ENCODE data around the gene MRPL40. TPM values are rescaled to one million over a fixed set of nuclear protein-coding genes. Genes with fewer than 3 reads are reported as not detected.

MRPL40 gene
- total and polyA plus RNA-seq, 2 of the 13 experiments (the other 11 are each of a cell fraction or from before 2014, with no cell fraction given) = 42.7 to 79.7 TPM

DNA sequence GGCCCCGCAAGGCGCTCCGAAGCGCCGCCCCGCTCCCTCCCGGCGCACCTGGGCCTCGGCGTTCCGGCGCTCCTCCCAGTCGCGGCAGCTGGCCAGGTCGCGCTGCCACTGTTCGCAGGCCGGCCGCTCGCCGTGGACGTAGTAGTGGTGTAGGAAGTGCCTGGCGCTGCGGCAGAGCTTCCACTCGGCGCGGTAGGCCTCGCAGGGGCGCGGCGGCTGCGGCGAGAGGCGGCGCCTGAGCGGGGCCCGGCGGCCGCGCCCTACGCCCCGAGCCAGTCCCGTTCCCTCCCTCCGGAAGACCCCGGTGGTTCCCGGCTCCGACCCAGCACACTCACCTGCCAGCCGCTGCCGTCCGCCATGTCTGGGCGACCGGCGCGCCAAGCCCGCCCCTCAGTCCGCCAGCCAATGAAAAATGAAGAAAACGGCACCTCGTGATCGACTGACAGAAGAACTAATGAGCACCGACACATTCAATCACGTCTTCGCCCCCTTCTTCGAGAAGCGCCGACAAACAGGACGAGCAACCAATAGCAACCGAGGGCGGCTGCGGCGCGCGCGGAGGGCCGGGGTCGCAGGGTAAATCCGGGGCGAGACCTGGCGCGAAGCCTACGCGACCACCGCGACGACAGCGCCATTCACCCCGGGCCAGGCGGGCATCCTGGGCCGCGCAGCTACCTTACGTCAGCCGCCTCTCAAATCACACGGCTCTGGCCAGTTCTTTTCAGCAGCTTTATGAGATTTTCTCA, 15.2 kb downstream of the MRPL40 start, which contains the start of gene C22orf39 (continued):
- TF ChIP-seq CREM (IDR thresholded peaks at IDR 0.05) (peak; percentile 62), CREM (CRISPR knock-in tag; IDR thresholded peaks at IDR 0.05) (no peak), ZNF567 (CRISPR knock-in tag; IDR thresholded peaks at IDR 0.05; ENCODE audit: borderline replicate concordance) (0 out of 2 replicates have a peak, but pooled peaks have one; percentile 3), ZNF782 (CRISPR knock-in tag; IDR thresholded peaks at IDR 0.05; ENCODE audit: borderline replicate concordance) (no peak), WIZ (CRISPR knock-in tag; IDR thresholded peaks at IDR 0.05) (no peak), POLR2A (IDR thresholded peaks at IDR 0.05; ENCODE audit: insufficient read depth in 1 of 2, low read depth in 2 of 2, low read length in 2 of 2) (peak; percentile 55 to 87; a peak in 3 of 4 replicates), PITX1 (CRISPR knock-in tag; IDR thresholded peaks at IDR 0.05) (peak; percentile 60; the same call in 1 of the 2 replicates), ZFP36 (IDR thresholded peaks at IDR 0.05; ENCODE audit: borderline replicate concordance, low read depth, low read length, partially characterized antibody) (no peak), AGO2 (optimal IDR thresholded peaks at IDR 0.05; ENCODE audit: low read depth, low read length) (peak; percentile 86), XBP1 (CRISPR knock-in tag; IDR thresholded peaks at IDR 0.05) (no peak; the same call in 1 of the 2 replicates), PHF5A (CRISPR knock-in tag; IDR thresholded peaks at IDR 0.05; ENCODE audit: low read depth, unreplicated experiment) (no peak), SOX5 (CRISPR knock-in tag; IDR thresholded peaks at IDR 0.05; ENCODE audit: borderline replicate concordance) (no peak), ZSCAN21 (CRISPR knock-in tag; IDR thresholded peaks at IDR 0.05; ENCODE audit: borderline replicate concordance) (0 out of 2 replicates have a peak, but pooled peaks have one; percentile 49), SETDB1 (CRISPR knock-in tag; IDR thresholded peaks at IDR 0.05; ENCODE audit: borderline replicate concordance) (no peak), GABPA (IDR thresholded peaks at IDR 0.05; ENCODE audit: low read depth, low read length) (no peak; the same call in 1 of the 2 replicates), GABPA (CRISPR knock-in tag; IDR thresholded peaks at IDR 0.05; ENCODE audit: low read depth) (no peak)
- TF ChIP-seq, protein P1, sequence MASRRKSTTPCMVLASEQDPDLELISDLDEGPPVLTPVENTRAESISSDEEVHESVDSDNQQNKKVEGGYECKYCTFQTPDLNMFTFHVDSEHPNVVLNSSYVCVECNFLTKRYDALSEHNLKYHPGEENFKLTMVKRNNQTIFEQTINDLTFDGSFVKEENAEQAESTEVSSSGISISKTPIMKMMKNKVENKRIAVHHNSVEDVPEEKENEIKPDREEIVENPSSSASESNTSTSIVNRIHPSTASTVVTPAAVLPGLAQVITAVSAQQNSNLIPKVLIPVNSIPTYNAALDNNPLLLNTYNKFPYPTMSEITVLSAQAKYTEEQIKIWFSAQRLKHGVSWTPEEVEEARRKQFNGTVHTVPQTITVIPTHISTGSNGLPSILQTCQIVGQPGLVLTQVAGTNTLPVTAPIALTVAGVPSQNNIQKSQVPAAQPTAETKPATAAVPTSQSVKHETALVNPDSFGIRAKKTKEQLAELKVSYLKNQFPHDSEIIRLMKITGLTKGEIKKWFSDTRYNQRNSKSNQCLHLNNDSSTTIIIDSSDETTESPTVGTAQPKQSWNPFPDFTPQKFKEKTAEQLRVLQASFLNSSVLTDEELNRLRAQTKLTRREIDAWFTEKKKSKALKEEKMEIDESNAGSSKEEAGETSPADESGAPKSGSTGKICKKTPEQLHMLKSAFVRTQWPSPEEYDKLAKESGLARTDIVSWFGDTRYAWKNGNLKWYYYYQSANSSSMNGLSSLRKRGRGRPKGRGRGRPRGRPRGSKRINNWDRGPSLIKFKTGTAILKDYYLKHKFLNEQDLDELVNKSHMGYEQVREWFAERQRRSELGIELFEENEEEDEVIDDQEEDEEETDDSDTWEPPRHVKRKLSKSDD (CRISPR knock-in tag; IDR thresholded peaks at IDR 0.05; ENCODE audit: low read depth) = 0 out of 2 replicates have a peak, but pooled peaks have one; percentile 55
- TF ChIP-seq, protein P2, sequence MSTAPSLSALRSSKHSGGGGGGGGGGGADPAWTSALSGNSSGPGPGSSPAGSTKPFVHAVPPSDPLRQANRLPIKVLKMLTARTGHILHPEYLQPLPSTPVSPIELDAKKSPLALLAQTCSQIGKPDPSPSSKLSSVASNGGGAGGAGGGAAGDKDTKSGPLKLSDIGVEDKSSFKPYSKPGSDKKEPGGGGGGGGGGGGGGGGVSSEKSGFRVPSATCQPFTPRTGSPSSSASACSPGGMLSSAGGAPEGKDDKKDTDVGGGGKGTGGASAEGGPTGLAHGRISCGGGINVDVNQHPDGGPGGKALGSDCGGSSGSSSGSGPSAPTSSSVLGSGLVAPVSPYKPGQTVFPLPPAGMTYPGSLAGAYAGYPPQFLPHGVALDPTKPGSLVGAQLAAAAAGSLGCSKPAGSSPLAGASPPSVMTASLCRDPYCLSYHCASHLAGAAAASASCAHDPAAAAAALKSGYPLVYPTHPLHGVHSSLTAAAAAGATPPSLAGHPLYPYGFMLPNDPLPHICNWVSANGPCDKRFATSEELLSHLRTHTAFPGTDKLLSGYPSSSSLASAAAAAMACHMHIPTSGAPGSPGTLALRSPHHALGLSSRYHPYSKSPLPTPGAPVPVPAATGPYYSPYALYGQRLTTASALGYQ (CRISPR knock-in tag; IDR thresholded peaks at IDR 0.05) = 0 out of 2 replicates have a peak, but pooled peaks have one; percentile 33
- TF ChIP-seq, protein P3, sequence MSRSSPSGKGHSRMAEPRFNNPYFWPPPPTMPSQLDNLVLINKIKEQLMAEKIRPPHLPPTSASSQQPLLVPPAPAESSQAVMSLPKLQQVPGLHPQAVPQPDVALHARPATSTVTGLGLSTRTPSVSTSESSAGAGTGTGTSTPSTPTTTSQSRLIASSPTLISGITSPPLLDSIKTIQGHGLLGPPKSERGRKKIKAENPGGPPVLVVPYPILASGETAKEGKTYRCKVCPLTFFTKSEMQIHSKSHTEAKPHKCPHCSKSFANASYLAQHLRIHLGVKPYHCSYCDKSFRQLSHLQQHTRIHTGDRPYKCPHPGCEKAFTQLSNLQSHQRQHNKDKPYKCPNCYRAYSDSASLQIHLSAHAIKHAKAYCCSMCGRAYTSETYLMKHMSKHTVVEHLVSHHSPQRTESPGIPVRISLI (CRISPR knock-in tag; IDR thresholded peaks at IDR 0.05; ENCODE audit: borderline replicate concordance) = no peak
- TF ChIP-seq, protein P4, sequence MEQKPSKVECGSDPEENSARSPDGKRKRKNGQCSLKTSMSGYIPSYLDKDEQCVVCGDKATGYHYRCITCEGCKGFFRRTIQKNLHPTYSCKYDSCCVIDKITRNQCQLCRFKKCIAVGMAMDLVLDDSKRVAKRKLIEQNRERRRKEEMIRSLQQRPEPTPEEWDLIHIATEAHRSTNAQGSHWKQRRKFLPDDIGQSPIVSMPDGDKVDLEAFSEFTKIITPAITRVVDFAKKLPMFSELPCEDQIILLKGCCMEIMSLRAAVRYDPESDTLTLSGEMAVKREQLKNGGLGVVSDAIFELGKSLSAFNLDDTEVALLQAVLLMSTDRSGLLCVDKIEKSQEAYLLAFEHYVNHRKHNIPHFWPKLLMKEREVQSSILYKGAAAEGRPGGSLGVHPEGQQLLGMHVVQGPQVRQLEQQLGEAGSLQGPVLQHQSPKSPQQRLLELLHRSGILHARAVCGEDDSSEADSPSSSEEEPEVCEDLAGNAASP (CRISPR knock-in tag; IDR thresholded peaks at IDR 0.05; ENCODE audit: borderline replicate concordance) = peak; percentile 31; the same call in 1 of the 2 replicates
- TF ChIP-seq, protein P5, sequence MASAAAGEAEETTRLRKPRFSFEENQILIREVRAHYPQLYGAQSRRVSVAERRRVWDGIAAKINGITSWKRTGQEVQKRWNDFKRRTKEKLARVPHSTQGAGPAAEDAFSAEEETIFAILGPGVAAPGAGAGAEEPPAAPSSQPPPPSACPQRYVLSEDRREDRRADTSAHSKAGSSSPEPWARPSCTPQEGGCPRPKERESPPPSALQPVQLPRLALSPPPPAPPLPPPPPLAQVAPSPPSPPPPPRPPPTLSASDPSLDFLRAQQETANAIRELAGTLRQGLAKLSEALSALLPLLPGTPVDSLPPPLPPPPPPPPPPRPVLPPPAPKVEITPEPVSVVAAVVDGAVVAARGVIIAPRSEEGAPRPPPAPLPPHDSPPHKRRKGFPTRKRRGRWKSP (CRISPR knock-in tag; IDR thresholded peaks at IDR 0.05) = peak; percentile 61; the same call in 1 of the 2 replicates
